Measurements from ENCODE around the gene PRMT2.

The PRMT2 gene

GRCh38 chr21:46635324-46636180 is at the start of gene PRMT2:
TSS of gene PRMT2 (plus strand) at chr21:46635674. CDS start at chr21:46636952, 1,278 bp downstream.
- peak; percentile 97 for DNase-seq (ENCODE audit: low read depth in 2 of 2)

DNA sequence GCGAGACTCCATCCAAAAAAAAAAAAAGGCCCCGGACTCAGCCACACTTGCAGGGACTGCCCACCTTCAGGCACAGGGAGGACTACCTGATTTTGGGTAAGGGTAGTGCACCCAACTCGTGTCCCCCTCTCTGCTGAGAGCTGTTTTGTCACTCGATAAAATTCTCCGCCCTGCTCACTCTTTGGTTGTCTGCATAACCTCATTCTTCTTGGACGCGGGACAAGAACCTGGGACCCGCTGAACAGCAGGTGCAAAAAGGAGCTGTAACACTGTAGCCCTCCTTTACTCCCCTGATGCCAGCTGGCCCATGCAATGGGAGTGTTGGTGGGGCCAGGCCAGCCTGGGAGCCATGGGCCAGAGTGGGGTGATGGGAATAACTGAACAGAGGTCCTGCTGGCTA is 41.2 kb upstream of the PRMT2 start:
- DNase-seq (ENCODE audit: low read depth in 2 of 2) = no peak

- no peak for DNase-seq (ENCODE audit: low read depth in 2 of 2)
Observed at GRCh38 chr21:46596201-46596600, 39.3 kb upstream of the PRMT2 start.

- no peak for DNase-seq (ENCODE audit: low read depth in 2 of 2)
Observed at GRCh38 chr21:46597031-46597430, 38.4 kb upstream of the PRMT2 start.

- DNase-seq (ENCODE audit: low read depth in 2 of 2) = no peak
Observed at GRCh38 chr21:46597896-46598343, 37.6 kb upstream of the PRMT2 start.

- no peak for DNase-seq (ENCODE audit: low read depth in 2 of 2)
Observed at GRCh38 chr21:46598581-46599572, 36.6 kb upstream of the PRMT2 start.

DNA sequence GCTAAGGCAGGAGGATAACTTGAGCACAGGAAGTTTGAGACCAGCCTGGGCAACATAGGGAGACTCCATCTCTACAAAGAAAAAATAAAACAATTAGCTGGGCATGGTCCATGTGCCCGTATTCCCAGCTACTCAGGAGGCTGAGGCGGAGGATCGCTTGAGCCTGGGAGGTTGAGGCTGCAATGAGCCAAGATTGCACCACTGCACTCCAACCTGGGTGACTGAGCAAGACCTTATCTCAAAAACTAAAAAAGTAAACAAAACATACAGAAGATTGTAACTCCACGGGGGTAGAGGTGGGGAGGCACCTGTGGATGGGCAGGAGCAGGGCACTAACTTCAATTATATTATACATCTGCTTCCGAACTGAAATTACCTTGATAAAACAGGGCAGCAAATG is 35.2 kb upstream of the PRMT2 start:
- no peak for DNase-seq (ENCODE audit: low read depth in 2 of 2)

GRCh38 chr21:46600978-46601377 is 34.5 kb upstream of the PRMT2 start:
- DNase-seq (ENCODE audit: low read depth in 2 of 2) = no peak

DNA sequence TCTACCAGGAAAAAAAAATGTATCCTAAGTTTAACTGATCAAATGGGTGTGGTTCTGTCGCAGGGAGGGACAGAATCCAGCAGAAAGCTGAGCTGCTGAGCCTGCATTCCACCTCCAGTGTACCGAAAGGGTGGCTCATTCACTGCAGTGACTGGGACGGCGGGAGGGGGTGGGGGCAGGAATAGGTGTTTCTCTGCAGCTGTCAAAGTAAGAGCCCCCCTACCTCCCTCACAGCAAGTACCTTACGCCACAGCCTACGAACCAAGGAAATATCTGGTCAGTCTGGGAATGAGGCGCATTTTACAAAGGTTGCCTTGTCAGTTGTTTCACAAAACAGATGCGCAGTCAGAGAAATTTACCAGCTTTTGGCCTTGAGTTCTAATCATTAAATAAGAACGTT is 32.2 kb upstream of the PRMT2 start:
- DNase-seq (ENCODE audit: low read depth in 2 of 2) = no peak

DNA sequence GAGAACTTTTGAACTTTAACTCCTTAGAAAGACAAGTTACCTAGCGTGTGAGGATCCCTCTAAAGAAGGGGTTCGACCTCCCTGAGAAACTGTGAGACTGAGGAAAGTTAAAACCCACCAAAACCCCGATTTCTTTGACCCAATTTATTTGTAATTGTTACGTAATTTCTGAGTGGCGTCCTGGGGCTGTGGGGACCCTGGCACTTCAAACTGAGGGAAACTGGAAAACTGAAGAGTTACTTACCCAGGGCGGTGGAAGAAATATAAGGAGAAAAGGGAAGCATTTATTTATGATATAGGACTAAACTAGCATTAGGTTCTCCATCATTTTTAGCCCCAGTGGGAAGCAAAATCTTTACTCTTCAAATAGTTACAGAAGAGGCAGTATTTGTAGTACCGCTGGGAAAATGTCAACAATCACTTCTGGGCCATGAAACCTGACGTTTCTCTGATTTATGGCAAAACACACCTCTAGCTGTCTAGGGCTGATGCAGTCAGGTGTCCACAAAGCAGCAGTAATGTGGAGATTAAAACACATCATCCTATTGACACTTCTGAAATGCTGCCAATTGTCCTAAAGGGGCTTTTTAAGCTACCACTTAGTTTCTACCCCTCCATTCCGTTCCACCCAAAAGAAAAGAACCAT is 31.0 kb upstream of the PRMT2 start:
- no peak for DNase-seq (ENCODE audit: low read depth in 2 of 2)

DNA sequence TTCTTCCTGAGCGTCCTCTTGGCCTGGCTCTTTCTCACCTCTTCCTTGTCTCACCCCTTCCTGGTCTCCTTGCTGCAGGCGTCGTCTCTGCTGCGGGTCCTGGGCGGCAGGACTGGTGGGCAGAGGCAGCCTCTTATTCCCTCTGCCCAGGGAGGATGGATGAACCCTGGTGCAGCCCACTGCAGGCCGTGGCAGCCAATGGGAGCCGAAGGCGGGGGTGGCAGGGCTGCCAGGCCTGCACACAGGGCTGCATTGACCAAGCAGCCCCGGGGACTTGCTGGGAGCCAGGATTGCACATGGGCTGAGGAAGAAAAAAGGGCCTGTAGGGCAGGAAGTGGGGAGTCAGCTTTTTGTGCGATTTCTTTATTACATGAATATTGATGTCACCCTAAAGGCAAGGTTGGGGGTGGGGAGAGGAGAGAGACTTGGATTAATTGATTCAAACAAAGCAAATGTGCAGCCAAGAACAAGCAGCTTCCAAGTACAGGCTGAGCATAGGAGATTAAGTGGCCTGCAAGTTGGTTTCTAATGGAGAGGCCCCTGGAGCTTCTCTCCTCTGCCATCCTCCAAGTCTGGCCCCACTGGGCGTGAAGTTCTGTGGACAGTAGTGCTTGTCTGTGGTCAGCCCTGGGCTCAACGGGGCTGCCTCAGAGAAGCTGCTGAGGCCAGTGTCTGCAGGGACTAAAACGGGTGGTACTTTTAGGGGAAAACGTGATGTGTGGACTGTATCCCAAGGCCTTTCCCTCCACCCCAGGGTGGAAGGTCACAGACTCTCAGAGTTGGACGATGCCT is 30.3 kb upstream of the PRMT2 start, which contains the start of gene S100B:
Gene S100B (minus strand): TSS at position 108 of the 792 bp plus-strand sequence. CDS start 2,667 bp downstream, outside the sequence.
- DNase-seq (ENCODE audit: low read depth in 2 of 2) = no peak

GRCh38 chr21:46605767-46606426 is 29.6 kb upstream of the PRMT2 start:
- peak; percentile 33 to 34 for DNase-seq (ENCODE audit: low read depth in 2 of 2)

GRCh38 chr21:46606427-46606813 is 29.1 kb upstream of the PRMT2 start:
- no peak for DNase-seq (ENCODE audit: low read depth in 2 of 2)

DNA sequence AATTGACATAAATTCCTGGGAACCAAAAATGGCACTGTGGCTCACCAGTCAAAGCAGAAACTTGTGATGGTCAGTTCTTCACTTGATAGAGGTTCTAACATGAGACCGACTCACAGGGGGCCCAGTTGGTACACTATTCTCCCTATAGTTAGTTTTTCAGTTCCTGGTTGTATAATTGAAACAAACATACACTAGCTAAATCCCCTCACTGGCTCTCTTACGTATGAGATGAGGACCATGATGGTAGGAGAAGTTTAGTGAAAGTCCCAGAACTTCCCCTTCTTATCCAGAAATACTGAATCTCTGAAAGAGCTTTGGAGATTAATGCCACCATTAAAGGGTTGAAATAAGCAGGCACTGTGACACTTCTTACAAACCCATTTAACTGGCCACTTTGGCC is 27.8 kb upstream of the PRMT2 start:
- no peak for DNase-seq (ENCODE audit: low read depth in 2 of 2)

DNA sequence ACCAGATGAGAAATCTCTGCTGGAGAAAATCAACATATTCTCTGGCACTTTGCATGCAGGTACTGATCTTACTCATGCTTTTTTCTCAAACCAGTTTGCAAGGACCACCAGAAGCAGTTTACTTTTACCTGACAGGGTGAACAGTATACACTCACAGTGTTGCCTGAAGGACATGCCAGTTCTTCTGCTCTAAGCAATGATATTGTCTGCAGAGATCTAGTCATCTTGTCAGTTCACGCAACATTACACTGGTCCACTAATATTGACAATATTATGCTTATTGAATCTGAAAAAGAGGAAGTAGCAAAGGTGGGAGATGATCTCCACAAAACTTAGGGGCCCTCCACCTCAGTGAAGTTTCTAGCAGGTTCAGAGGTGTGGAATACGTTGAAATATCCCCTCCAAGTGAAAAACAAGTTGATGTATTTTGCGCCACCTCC is 26.8 kb upstream of the PRMT2 start:
- DNase-seq (ENCODE audit: low read depth in 2 of 2) = no peak

- no peak for DNase-seq (ENCODE audit: low read depth in 2 of 2)
Observed at GRCh38 chr21:46610018-46610701, 25.3 kb upstream of the PRMT2 start.

GRCh38 chr21:46613391-46613790 is 22.1 kb upstream of the PRMT2 start:
- no peak for DNase-seq (ENCODE audit: low read depth in 2 of 2)

- no peak for DNase-seq (ENCODE audit: low read depth in 2 of 2)
Observed at GRCh38 chr21:46616050-46616449, 19.4 kb upstream of the PRMT2 start.

DNA sequence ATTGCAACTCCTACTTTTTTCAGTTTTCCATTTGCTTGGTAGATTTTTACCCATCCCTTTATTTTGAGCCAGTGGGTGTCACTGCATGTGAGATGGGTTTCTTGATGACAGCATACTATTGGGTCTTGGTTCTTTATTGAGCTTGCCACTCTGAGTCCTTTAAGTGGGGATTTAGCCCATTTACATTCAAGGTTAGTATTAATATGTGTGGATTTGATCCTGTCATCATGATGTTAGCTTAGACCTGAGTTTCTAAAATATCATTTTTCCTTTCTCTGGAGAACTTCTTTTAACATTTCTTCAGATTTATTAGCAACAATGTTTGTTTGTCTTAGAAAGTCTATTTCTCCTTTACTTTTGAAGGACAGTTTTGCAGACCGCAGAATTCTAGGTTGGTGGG is 18.8 kb upstream of the PRMT2 start:
- DNase-seq (ENCODE audit: low read depth in 2 of 2) = no peak
